Upper lobe of right lung (tissue), 1 donor: ENCODE data around the gene MAPK6. TPM values are rescaled to one million over a fixed set of nuclear protein-coding genes. Genes with fewer than 3 reads are reported as not detected.

Experiments used
- ATAC-seq: fragments of 200-7000 bp; cut with Tn5 transposase; one replicate; pipeline ENCODE4 v1.9.1; 2020; ENCODE audit warnings: mild to moderate bottlenecking, moderate library complexity
- DNase-seq: peaks from one replicate; pipeline ENCODE4 v3.0.0-alpha.2; 2020
- H3K27ac ChIP-seq: fragments of 200-600 bp; one replicate; pipeline ENCODE4 v1.8.0; 2022
- H3K27me3 ChIP-seq: fragments of 200-600 bp; one replicate; pipeline ENCODE4 v1.8.0; 2022; ENCODE audit warnings: mild to moderate bottlenecking
- H3K36me3 ChIP-seq: fragments of 200-600 bp; one replicate; pipeline ENCODE4 v1.8.0; 2022
- H3K4me1 ChIP-seq: fragments of 200-600 bp; one replicate; pipeline ENCODE4 v1.8.0; 2022
- H3K4me3 ChIP-seq: fragments of 200-600 bp; one replicate; pipeline ENCODE4 v1.8.0; 2022; ENCODE audit warnings: mild to moderate bottlenecking
- H3K9me3 ChIP-seq: fragments of 200-600 bp; one replicate; pipeline ENCODE4 v1.8.0; 2022
- CTCF ChIP-seq: fragments of 200-600 bp; IDR thresholded peaks from one replicate; pipeline ENCODE4 v1.8.0; 2022; ENCODE audit warnings: antibody characterized with exemption
- intact Hi-C: fragments of 100-400 bp; cut with DNase I; formaldehyde crosslinking; loops from one replicate; pipeline ENCODE4 v1.11.0; 2022
- total RNA-seq: library from RNA; stranded (reverse); fragmentation: NEBNext Ultra II Directional; extraction: Animal tissue kit (Norgen Biotek cat#: 25700); gene quantifications from one replicate; pipeline ENCODE4 v1.2.1, GENCODE V29; 2021
- donor health status: DM: no; HTN: yes; CAD: no; lungs with severe emphysema.

Gene MAPK6
- total RNA-seq, 1 donor from 2014 or later = 20.9 TPM

DNA sequence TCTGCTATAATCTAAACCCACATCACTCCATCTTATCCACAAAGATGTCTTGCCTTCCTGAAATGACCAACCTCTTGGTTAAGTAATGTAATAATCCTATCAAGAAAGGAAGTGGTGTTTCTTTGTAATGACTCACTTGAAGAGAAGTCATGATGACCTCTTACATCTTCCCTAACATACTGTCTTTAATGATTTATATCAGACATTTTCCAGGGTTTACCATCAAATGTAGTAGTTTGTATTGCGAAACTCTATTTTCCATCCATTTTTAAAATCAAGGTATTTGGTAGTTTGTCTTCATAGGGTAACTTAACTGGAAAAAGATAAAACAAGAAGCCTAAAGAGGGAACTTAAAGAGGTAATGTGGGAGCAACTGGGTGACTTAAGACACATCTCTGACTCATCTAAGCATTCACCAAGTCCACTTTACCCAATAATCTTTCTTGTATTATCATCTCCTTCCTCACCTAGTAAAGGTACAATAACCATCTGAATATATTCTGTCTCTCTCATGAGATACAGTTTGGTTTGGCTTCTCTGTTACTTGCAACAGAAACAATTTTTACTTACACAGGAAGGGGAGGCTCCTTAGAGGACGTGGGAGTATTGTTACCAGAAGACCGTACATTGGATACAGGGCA, 5.7 kb upstream of the MAPK6 start:
- Histone ChIP-seq H3K27me3 (no peaks in the 10 kb centered on the region), H3K9me3 (no peaks in the 10 kb centered on the region), H3K4me3 (no peak overlapping the region), H3K4me1 (peaks cover 23% of the 10 kb centered on the region), H3K27ac (peak overlapping the region; percentile 6), H3K36me3 (no peaks in the 10 kb centered on the region)
- ATAC-seq = peak; percentile 63
- intact Hi-C loops = no loop called here
- no peak for DNase-seq
- no peak for TF ChIP-seq CTCF

- TF ChIP-seq CTCF = no peak
- Histone ChIP-seq H3K9me3 (no peaks in the 10 kb centered on the region), H3K36me3 (no peaks in the 10 kb centered on the region), H3K27me3 (no peaks in the 10 kb centered on the region), H3K27ac (no peak overlapping the region), H3K4me3 (no peak overlapping the region), H3K4me1 (peaks cover 23% of the 10 kb centered on the region)
- ATAC-seq = no peak
- intact Hi-C loops = no loop called here
- no peak for DNase-seq
Observed at GRCh38 chr15:52014616-52015015, 4.4 kb upstream of the MAPK6 start.

DNA sequence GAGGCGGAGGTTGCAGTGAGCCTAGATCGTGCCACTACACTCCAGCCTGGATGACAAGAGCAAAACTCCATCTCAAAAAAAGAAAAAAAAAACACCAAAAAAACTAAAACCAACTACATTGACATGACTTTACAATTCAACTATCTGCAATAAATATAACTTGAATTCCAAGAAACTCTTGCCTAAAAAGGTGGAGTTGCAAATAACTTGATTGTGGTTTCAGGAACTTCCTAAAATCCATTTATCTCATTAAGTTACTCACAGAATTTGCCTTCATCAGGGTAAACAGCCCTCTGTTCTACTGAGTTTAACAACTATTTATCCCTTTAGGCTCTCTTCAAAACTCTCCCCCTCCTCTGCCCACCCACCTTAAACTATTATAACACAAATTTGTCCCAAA, 2.7 kb upstream of the MAPK6 start:
- no peak for TF ChIP-seq CTCF
- Histone ChIP-seq H3K27me3 (no peaks in the 10 kb centered on the region), H3K36me3 (no peaks in the 10 kb centered on the region), H3K27ac (no peak overlapping the region), H3K4me1 (peaks cover 25% of the 10 kb centered on the region), H3K4me3 (no peak overlapping the region), H3K9me3 (no peaks in the 10 kb centered on the region)
- DNase-seq = no peak
- ATAC-seq = no peak
- intact Hi-C loops = no loop called here

- intact Hi-C loops = no loop called here
- ATAC-seq = no peak
- no peaks in the 10 kb centered on the region for H3K27me3 ChIP-seq
Observed at GRCh38 chr15:52018244-52018643, 775 bp upstream of the MAPK6 start.

GRCh38 chr15:52019394-52020220, 588 bp downstream of the MAPK6 start:
- Histone ChIP-seq H3K9me3 (no peaks in the 10 kb centered on the region), H3K4me3 (peak overlapping the region; percentile 63), H3K27me3 (no peaks in the 10 kb centered on the region), H3K27ac (peak overlapping the region; percentile 91), H3K36me3 (no peaks in the 10 kb centered on the region), H3K4me1 (peaks cover 22% of the 10 kb centered on the region)
- DNase-seq = peak; percentile 94
- intact Hi-C loops = no loop called here
- no peak for TF ChIP-seq CTCF
- ATAC-seq = peak; percentile 87

More at GRCh38 chr15:52018244-52018643, 775 bp upstream of the MAPK6 start:
- Histone ChIP-seq H3K4me1 (peaks cover 31% of the 10 kb centered on the region), H3K36me3 (no peaks in the 10 kb centered on the region), H3K4me3 (peak overlapping the region; percentile 53), H3K27ac (peak overlapping the region; percentile 91), H3K9me3 (no peaks in the 10 kb centered on the region)
- TF ChIP-seq CTCF = no peak
- DNase-seq = no peak
